Activated naive CD4-positive, alpha-beta T cell treated with anti-CD3 and anti-CD28 coated beads, Interleukin-2, amount 10 ng/mL, durations not matched to agents 7 days and 5 days (primary cell): Measurements from ENCODE around the gene MAP4K5.
A peak's percentile ranks its signal among the peaks of the same experiment; 100 is the strongest.
"Not testable (repeated sequence)": the region's sequence is repeated elsewhere in the genome, so short reads cannot be mapped to it uniquely, and the experiment has no call there.

Experiments used
- CTCF ChIA-PET: fragments of 350-600 bp; sonication (Branson Sonifier 250); formaldehyde crosslinking; loops from one replicate; lab custom pipeline; 2021; ENCODE audit warnings: antibody characterized with exemption; lab: Charles Lee
- DNase-seq: peaks from one replicate; pipeline ENCODE4 v3.0.0-alpha.2; 2020
- H3K27ac Mint-ChIP-seq: one replicate; pipeline ENCODE4 v1.8.0; 2021; ENCODE audit warnings: mild to moderate bottlenecking, moderate library complexity, mixed read lengths
- H3K27me3 Mint-ChIP-seq: one replicate; pipeline ENCODE4 v1.8.0; 2021; ENCODE audit warnings: mild to moderate bottlenecking, mixed read lengths
- H3K36me3 Mint-ChIP-seq: one replicate; pipeline ENCODE4 v1.8.0; 2021; ENCODE audit warnings: mixed read lengths
- H3K4me1 Mint-ChIP-seq: one replicate; pipeline ENCODE4 v1.8.0; 2021; ENCODE audit warnings: mixed read lengths
- H3K4me3 Mint-ChIP-seq: one replicate; pipeline ENCODE4 v1.8.0; 2021; ENCODE audit warnings: mild to moderate bottlenecking, moderate library complexity, mixed read lengths
- H3K9me3 Mint-ChIP-seq: one replicate; pipeline ENCODE4 v1.8.0; 2021; ENCODE audit warnings: mixed read lengths

MAP4K5 gene

DNA sequence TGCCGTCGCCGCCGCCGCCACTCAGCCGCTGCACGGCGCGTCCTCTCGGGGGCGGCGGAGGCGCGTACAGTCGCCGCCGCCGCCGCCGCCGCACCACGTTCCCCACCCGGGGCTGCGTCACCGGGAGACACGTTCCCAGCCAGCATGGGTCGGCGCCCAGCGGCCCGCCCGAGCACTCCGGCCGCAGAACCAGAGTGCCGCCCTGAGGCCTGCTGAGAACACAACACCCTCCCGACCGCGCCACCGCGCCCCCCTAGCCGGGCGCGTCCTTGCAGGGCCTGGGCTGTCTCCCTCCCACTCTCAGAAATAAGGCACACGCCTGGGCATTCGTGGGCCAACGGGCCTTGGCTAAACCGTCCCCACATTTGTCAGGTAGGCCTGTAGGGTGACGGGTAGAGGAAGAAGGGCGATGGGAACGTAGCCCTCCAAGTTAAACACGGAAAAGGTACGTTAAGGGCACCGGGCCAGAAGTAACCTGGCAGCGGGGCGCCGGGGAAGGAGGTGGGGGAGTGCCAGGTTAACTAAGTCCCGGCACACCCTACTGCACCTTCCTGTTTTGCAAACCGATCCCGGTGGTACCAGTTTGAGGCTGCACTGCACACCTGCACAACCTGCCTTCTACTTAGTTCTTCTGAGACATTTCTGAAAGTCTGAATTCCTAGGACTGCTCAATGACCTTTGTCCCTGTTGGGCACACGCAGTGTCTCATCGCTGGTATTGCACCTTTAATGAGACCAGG lies at the start of gene MAP4K5:
Gene MAP4K5, minus strand, starts transcription at position 68 of the 739 bp plus-strand sequence. CDS start 520 bp downstream, outside the sequence.
- peak; percentile 92 for DNase-seq
- CTCF ChIA-PET, result interaction anchor here (1.2 to 3.0 kb wide), 6 partner anchors 9 to 327 kb away, joined by 3 to 21 read pairs (median 4); partner anchors contain the start of gene CDKL1
- H3K27me3 Mint-ChIP-seq, result peaks cover 22% of the 10 kb centered on the region
- H3K36me3 Mint-ChIP-seq, result peaks cover 14% of the 10 kb centered on the region
- peaks cover 39% of the 10 kb centered on the region for H3K4me1 Mint-ChIP-seq
- peak within 1 kb of the TSS; percentile 89 for H3K4me3 Mint-ChIP-seq
- H3K27ac Mint-ChIP-seq, result peak within 1 kb of the TSS; percentile 84
- no peaks in the 10 kb centered on the region for H3K9me3 Mint-ChIP-seq

DNA sequence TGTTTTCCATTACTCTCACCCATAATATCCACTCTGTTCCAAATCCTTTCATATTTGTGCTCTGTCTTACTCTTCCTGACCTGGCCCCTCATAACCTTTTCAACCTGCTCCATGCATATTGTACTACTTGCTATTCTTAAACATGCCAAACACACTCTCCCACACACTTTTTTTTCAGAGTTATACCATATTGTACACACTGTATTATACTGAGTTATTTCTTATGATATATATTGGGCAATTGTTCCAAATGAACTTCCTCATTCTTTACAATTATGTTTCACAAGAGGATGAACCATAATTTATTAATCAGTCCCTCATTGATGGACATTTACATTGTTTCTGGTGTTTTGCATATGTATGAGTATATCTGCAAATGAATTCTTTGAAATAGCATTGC lies 46.1 kb upstream of the MAP4K5 start:
- H3K27me3 Mint-ChIP-seq, result no peaks in the 10 kb centered on the region
- CTCF ChIA-PET, result no interaction called here

GRCh38 chr14:50577982-50578381 lies 45.6 kb upstream of the MAP4K5 start:
- no peaks in the 10 kb centered on the region for H3K4me1 Mint-ChIP-seq
- CTCF ChIA-PET, result no interaction called here
- H3K27ac Mint-ChIP-seq, result no peak overlapping the region
- no peak overlapping the region for H3K4me3 Mint-ChIP-seq
- H3K9me3 Mint-ChIP-seq, result no peaks in the 10 kb centered on the region
- no peak for DNase-seq
- H3K36me3 Mint-ChIP-seq, result no peaks in the 10 kb centered on the region
- H3K27me3 Mint-ChIP-seq, result no peaks in the 10 kb centered on the region

More for the DNA sequence above, 46.1 kb upstream of the MAP4K5 start:
- no peak overlapping the region for H3K27ac Mint-ChIP-seq
- H3K9me3 Mint-ChIP-seq, result no peaks in the 10 kb centered on the region
- no peaks in the 10 kb centered on the region for H3K36me3 Mint-ChIP-seq
- H3K4me1 Mint-ChIP-seq, result no peaks in the 10 kb centered on the region
- no peak for DNase-seq
- no peak overlapping the region for H3K4me3 Mint-ChIP-seq

DNA sequence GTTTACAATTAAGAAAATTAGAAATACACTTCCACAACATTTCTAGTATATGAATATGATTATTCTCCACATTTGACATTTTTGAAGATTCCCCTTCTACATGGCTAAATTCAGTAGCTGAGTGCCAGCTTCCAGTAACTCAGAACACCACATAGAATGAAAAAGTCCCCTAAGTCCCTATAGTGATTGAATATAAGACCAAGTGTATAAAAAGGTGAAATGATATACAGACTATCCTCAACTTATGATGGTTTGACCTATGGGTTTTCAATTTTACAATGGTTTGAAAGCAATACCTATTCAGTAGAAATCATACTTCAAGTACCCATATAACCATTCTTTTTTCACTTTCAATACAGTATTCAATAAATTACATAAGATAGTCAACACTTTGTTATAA lies 43.4 kb upstream of the MAP4K5 start:
- Mint-ChIP-seq H3K27ac (no peak overlapping the region), H3K4me3 (no peak overlapping the region), H3K36me3 (no peaks in the 10 kb centered on the region), H3K4me1 (no peaks in the 10 kb centered on the region), H3K9me3 (peaks cover 1% of the 10 kb centered on the region), H3K27me3 (peaks cover 4% of the 10 kb centered on the region)
- CTCF ChIA-PET, result no interaction called here
- DNase-seq, result no peak

DNA sequence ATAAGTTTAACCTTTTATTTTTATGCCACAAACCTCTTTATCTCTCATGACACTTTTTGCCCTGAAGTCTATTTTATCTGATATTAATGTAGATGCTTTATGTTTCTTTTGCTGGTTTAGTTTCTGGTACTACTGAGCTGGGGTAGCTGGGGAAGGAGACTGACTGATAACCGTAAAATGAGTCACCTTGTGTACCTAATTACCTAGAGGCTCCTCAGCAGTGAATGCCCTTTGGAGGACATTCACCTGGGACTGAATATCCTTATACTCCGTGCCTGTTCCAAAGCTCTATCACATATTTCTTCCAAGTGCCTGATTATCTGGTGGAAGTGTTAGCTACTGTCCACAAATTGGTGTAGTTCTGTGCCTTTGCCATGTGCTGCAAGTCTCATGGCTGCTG lies 41.5 kb upstream of the MAP4K5 start:
- no peaks in the 10 kb centered on the region for H3K4me1 Mint-ChIP-seq
- H3K27me3 Mint-ChIP-seq, result peaks cover 4% of the 10 kb centered on the region
- H3K4me3 Mint-ChIP-seq, result no peak overlapping the region
- DNase-seq, result no peak
- peaks cover 2% of the 10 kb centered on the region for H3K36me3 Mint-ChIP-seq
- CTCF ChIA-PET, result no interaction called here
- peaks cover 12% of the 10 kb centered on the region for H3K9me3 Mint-ChIP-seq
- no peak overlapping the region for H3K27ac Mint-ChIP-seq

DNA sequence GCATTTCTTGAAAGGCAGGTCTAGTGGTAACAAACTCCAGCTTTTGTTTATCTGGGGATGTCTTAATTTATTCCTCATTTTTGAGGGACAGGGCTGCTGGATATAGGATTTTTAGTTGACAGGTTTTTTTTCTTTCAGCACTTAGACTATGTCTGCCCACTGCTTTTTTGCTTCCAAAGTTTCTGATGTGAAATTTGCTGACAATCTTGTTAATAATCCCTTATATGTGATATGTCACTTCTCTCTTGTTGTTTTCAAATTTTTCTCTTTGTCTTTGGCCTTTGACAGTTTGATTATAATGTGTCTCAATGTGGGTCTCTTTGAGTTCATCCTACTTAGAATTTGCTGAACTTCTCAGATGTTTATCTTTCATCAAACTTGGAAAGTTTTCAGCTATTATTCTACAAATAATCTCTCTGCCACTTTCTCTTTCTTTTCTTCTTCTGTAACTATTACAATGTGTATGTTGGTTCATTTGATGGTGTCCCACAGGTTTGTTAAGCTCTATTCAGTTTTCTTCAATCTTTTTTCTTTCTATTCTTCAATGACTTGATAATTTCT lies 37.4 kb upstream of the MAP4K5 start:
- peaks cover 2% of the 10 kb centered on the region for H3K36me3 Mint-ChIP-seq
- no peak overlapping the region for H3K4me3 Mint-ChIP-seq
- peaks cover 13% of the 10 kb centered on the region for H3K9me3 Mint-ChIP-seq
- no peak for DNase-seq
- H3K27ac Mint-ChIP-seq, result no peak overlapping the region
- CTCF ChIA-PET, result interaction anchor here (0.6 to 1.1 kb wide), 2 partner anchors 225 to 290 kb away, joined by 4 to 5 read pairs; no protein-coding TSS in a partner anchor
- H3K27me3 Mint-ChIP-seq, result peaks cover 4% of the 10 kb centered on the region
- no peaks in the 10 kb centered on the region for H3K4me1 Mint-ChIP-seq

GRCh38 chr14:50562841-50563240 lies 30.5 kb upstream of the MAP4K5 start:
- DNase-seq, result no peak
- H3K36me3 Mint-ChIP-seq, result no peaks in the 10 kb centered on the region
- peaks cover 23% of the 10 kb centered on the region for H3K4me1 Mint-ChIP-seq
- no peak overlapping the region for H3K4me3 Mint-ChIP-seq
- no peak overlapping the region for H3K27ac Mint-ChIP-seq
- CTCF ChIA-PET, result interaction anchor here (1.1 kb wide), 1 partner anchor 152 kb away, joined by 3 read pairs; no protein-coding TSS in a partner anchor
- H3K9me3 Mint-ChIP-seq, result no peaks in the 10 kb centered on the region
- peaks cover 49% of the 10 kb centered on the region for H3K27me3 Mint-ChIP-seq

GRCh38 chr14:50560931-50561285 lies 28.5 kb upstream of the MAP4K5 start:
- peak; percentile 57 for DNase-seq
- H3K27ac Mint-ChIP-seq, result no peak overlapping the region
- no peaks in the 10 kb centered on the region for H3K36me3 Mint-ChIP-seq
- CTCF ChIA-PET, result interaction anchor here (0.6 to 1.5 kb wide), 2 partner anchors 21 to 39 kb away, joined by 3 read pairs; no protein-coding TSS in a partner anchor
- H3K4me1 Mint-ChIP-seq, result peaks cover 23% of the 10 kb centered on the region
- peak overlapping the region; percentile 72 for H3K4me3 Mint-ChIP-seq
- peaks cover 58% of the 10 kb centered on the region for H3K27me3 Mint-ChIP-seq
- H3K9me3 Mint-ChIP-seq, result no peaks in the 10 kb centered on the region

GRCh38 chr14:50559990-50560930 lies 27.9 kb upstream of the MAP4K5 start, which contains the start of gene ATL1:
Gene ATL1 (plus strand): TSS chr14:50560145. CDS start chr14:50560266, 121 bp downstream.
- CTCF ChIA-PET, result interaction anchor here (0.9 to 1.5 kb wide), 5 partner anchors 21 to 216 kb away, joined by 3 read pairs; no protein-coding TSS in a partner anchor
- Mint-ChIP-seq H3K36me3 (no peaks in the 10 kb centered on the region), H3K27ac (no peak within 1 kb of the TSS), H3K4me3 (peak within 1 kb of the TSS; percentile 72), H3K9me3 (no peaks in the 10 kb centered on the region), H3K4me1 (peaks cover 23% of the 10 kb centered on the region), H3K27me3 (peaks cover 61% of the 10 kb centered on the region)
- DNase-seq, result peak; percentile 69

- H3K4me1 Mint-ChIP-seq, H3K4me3 Mint-ChIP-seq, H3K9me3 Mint-ChIP-seq, DNase-seq, CTCF ChIA-PET, H3K36me3 Mint-ChIP-seq, H3K27ac Mint-ChIP-seq: not testable (repeated sequence)
- peaks cover 51% of the 10 kb centered on the region for H3K27me3 Mint-ChIP-seq
These were observed 20.4 kb upstream of the MAP4K5 start for GRCh38 chr14:50552796-50553195.

GRCh38 chr14:50551877-50552276 lies 19.5 kb upstream of the MAP4K5 start:
- Mint-ChIP-seq H3K27ac (no peak overlapping the region), H3K27me3 (peaks cover 48% of the 10 kb centered on the region), H3K9me3 (no peaks in the 10 kb centered on the region), H3K4me1 (peaks cover 7% of the 10 kb centered on the region), H3K36me3 (no peaks in the 10 kb centered on the region), H3K4me3 (no peak overlapping the region)
- DNase-seq, result no peak
- CTCF ChIA-PET, result no interaction called here

GRCh38 chr14:50550294-50550693 lies 17.9 kb upstream of the MAP4K5 start:
- CTCF ChIA-PET, result no interaction called here
- H3K4me3 Mint-ChIP-seq, result no peak overlapping the region
- no peaks in the 10 kb centered on the region for H3K9me3 Mint-ChIP-seq
- H3K27me3 Mint-ChIP-seq, result peaks cover 42% of the 10 kb centered on the region
- no peak for DNase-seq
- H3K27ac Mint-ChIP-seq, result no peak overlapping the region
- H3K4me1 Mint-ChIP-seq, result peaks cover 7% of the 10 kb centered on the region
- no peaks in the 10 kb centered on the region for H3K36me3 Mint-ChIP-seq

DNA sequence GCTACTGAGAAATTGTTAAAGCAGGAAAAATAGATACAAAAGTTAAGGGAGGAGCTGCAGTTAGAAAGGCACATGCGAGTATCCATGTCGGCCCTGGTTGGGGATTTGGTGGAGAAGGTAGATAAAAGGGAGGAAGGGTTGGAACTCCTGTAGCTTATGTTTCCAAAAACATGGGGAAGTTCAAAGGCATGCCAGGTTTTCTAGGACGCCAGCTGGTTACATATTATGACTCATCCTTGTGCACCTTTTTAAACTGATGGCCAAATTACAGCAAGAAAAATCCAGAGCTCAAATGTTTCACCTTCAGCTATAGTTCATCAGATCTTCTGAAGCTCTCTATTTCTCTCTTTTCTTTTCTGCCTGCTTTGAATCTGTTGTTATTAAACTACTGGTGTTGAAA lies 13.2 kb upstream of the MAP4K5 start:
- CTCF ChIA-PET, result interaction anchor here (1.1 to 1.6 kb wide), 4 partner anchors 55 to 232 kb away, joined by 4 to 11 read pairs (median 6); no protein-coding TSS in a partner anchor
- Mint-ChIP-seq H3K4me3 (no peak overlapping the region), H3K36me3 (no peaks in the 10 kb centered on the region), H3K4me1 (peaks cover 13% of the 10 kb centered on the region), H3K27ac (no peak overlapping the region), H3K9me3 (no peaks in the 10 kb centered on the region), H3K27me3 (peaks cover 19% of the 10 kb centered on the region)
- DNase-seq, result no peak

DNA sequence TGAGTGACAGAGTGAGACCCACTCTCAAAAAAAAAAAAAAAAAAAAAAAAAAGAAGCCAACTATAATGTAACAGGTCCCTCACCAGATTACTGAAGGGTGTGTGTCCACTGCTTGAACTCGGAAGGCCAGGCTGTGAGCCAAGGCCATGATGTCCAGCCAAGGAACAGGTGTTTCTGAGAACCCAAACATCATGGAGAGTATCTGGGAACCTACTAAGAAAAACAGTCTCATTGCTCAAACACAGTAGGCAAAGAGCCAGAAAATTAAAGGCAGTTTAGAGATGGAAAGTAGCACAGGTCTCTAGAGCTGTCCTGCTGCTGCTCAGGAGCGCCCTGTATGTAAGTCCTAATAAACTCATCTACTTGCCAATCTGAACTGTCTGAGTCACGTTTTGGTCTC lies 12.5 kb upstream of the MAP4K5 start:
- DNase-seq, result no peak
- CTCF ChIA-PET, result interaction anchor here (0.8 to 1.6 kb wide), 5 partner anchors 56 to 233 kb away, joined by 3 to 11 read pairs (median 5); no protein-coding TSS in a partner anchor
- Mint-ChIP-seq H3K4me1 (peaks cover 13% of the 10 kb centered on the region), H3K27me3 (peaks cover 15% of the 10 kb centered on the region), H3K27ac (no peak overlapping the region), H3K4me3 (no peak overlapping the region), H3K9me3 (no peaks in the 10 kb centered on the region), H3K36me3 (no peaks in the 10 kb centered on the region)
